Measurements from ENCODE around the gene TCEANC.
"Not testable (repeated sequence)": the region's sequence is repeated elsewhere in the genome, so short reads cannot be mapped to it uniquely, and the experiment has no call there.

TCEANC gene

DNA sequence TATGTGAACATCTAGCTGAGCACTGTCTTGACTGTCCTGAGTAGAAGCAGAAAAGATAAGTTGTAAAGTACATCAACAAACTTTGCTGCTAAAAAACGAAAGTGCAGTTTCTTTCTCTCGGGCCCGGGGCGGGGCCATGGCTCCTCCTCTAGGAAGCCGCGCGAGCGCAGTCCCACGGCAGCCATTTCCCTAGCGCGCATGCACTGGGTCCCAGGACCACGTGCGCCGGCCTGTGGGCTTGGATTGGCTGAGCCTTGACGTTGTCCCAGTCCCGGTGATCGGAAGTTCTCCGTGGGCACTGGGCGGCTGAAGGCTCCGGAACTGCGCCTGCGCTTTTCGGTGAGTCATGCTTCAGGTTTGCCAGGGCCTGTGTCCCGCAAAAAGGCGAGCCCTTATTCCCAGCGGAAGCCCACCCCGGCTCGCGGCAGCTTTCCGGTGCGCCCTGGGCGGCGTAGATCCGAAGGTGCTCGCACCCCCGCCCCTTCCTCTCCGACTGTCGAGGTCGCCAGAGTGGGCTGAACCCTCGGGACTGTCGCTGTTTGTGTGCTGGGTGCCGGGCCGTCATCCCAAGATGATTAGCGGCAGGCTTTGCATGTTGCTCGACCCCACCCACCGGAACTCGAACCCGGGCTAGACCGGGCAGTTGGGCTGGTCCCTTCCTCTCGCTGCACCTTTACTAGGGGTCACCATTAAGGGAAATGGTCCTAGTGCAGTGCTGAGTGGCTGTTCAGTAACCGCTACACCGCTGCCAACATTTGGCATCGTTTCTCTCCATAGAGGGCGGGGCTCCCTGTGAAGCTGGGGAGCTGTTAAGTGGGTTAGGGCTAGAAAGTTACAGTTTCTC lies at the start of gene TCEANC:
Gene TCEANC (plus strand): TSS at position 292 of the 844 bp plus-strand sequence. CDS start 9,368 bp downstream, outside the sequence.
- DNase-seq: peak; percentile 97

- no peak for DNase-seq
Measured at GRCh38 chrX:13605611-13606010, 47.3 kb upstream of the TCEANC start.

DNA sequence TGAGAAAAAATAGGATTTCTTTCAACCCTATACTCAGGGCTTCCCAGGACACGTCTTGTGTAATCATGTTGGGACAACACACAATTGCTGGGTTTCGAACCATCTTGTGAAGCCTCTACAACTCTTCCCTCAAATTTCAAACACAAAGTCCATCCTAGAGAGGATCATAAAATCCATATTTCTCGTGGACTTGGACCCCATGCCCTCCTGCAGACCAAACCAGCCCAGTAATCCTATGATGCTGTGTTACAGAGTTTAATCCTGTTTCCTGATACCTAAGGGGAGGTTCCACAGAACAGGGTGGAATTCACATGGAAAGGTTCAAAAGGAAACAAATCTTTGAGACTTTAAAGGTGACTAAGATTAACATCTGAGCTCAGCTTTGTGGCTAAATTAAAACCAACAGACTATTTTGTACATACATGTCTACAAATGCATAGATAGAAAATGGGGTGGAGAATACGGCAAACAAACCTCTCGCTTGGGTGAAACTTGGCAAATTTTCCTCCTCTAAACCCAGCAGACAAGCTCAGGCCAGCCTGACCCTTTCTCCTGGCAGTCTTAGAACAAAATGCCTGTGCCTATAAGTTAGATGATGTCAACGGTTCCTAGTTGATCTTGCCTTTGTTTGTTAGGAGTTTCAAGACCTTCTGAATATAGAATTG lies 45.5 kb upstream of the TCEANC start:
- no peak for DNase-seq

DNA sequence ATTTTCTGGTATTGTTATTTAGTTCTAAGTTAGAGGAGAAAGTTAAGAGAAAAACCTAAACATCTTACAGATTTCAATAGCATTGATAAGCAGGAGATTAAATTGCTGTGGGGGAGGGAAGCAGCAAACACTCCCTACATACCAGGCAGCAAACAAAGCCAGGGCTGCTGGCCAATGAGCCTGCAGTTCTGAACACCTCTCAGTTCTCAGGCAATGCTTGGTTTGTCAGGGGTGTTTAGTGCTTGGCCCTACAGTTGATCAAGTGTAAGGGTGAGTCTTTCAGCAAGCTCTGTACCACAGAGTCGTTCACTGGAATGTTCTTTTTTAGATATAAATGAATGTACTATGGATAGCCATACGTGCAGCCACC lies 45.0 kb upstream of the TCEANC start:
- DNase-seq: no peak

DNA sequence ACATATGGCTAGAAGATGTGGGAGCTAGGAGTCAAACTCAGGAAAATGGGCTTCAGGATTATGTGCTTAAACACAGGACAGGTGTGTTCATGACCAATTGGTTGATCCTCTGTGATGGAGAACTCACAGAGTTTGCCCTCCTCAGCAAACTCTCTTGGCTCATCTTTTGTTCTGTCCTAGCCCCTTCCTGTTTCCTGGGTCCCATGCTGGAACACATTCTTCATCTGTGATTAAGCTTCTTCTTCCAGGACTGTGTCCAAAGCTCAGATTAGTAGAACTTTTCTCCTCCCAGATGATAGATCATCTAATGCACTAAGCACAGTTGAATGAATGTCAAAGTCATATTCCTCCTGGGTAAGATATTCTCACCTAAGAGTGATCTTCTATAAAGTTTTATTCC lies 38.8 kb upstream of the TCEANC start:
- no peak for DNase-seq

- DNase-seq: no peak
Measured at GRCh38 chrX:13620207-13620606, 32.7 kb upstream of the TCEANC start.

- DNase-seq: no peak
Measured at GRCh38 chrX:13622401-13622964, 30.5 kb upstream of the TCEANC start.

- no peak for DNase-seq
Measured at GRCh38 chrX:13627306-13627705, 25.6 kb upstream of the TCEANC start.

DNA sequence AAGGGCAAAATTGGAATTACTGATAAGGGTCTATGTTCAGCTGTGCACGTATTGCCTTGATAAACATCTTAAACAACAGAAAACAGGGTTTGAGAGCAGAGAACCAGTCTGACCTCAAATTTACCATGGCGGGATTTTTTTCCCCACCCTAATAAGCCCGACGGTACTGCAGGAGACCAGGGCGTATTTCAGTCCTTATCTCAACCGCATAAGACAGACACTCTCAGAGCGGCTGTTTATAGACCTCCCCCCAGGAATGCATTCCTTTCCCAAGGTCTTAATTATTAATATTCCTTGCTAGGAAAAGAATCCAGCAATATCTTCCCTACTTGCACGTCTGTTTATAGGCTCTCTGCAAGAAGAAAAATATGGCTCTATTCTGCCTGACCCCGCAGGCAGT lies 15.7 kb upstream of the TCEANC start:
- DNase-seq: not testable (repeated sequence)

DNA sequence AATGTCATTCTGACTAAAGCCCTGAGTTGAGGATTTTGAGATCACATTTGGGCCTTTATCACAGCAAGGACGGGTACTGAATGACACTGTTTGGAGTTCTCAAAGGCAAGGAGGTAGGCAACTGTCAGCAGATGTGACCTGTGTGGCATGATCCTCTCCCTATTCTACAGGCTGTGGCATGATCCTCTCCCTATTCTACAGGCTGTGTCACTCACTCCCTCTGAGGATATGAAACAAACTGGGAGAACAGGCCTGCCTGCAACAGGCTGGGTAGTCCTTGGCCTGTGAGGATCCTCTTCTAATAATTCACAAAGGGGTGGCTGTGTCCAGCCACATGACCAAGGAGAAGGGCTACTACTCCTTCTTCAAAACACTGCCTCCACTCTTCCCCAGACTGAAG lies 14.9 kb upstream of the TCEANC start:
- no peak for DNase-seq

DNA sequence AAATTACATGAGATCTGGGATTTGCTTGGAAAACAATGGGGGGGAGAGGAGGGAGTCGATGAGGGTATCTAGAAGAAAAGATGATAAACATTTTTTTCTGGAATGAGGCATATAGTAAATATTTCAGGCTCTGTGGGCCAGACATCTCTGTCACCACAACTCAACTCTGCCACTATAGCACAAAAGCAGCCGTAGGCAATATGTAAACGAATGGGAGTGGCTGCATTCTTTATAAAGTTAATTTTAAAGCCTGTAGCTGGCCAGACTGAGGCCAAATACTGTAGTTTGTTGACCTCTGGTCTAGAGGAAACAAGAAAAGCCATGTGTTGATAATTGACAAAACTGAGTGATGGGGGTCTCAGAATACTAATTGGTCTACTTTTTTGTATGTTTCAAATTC lies 14.1 kb upstream of the TCEANC start:
- DNase-seq: no peak

GRCh38 chrX:13641684-13642083 lies 11.3 kb upstream of the TCEANC start:
- DNase-seq: not testable (repeated sequence)

- no peak for DNase-seq
Measured at GRCh38 chrX:13645464-13646153, 7.3 kb upstream of the TCEANC start.

GRCh38 chrX:13646154-13646549 lies 6.8 kb upstream of the TCEANC start:
- DNase-seq: peak; percentile 69

- DNase-seq: peak; percentile 87
Measured at GRCh38 chrX:13647709-13648212, 5.2 kb upstream of the TCEANC start.

DNA sequence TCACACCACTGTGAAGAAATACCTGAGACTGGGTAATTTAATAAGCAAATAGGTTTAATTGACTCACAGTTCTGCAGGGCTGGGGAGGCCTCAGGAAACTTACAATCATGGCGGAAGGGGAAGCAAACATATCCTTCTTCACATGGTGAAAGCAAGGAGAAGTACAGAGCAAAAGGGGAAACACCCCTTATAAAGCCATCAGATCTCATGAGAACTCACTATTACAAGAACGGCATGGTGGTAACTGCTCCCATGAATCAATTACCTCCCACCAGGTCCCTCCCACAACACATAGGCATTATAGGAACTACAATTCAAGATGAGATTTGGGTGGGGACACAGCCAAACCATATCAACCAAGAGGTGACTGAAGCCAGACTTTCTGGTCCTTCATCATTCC lies 4.6 kb upstream of the TCEANC start:
- DNase-seq: not testable (repeated sequence)

GRCh38 chrX:13649838-13650237 lies 3.1 kb upstream of the TCEANC start:
- DNase-seq: no peak

DNA sequence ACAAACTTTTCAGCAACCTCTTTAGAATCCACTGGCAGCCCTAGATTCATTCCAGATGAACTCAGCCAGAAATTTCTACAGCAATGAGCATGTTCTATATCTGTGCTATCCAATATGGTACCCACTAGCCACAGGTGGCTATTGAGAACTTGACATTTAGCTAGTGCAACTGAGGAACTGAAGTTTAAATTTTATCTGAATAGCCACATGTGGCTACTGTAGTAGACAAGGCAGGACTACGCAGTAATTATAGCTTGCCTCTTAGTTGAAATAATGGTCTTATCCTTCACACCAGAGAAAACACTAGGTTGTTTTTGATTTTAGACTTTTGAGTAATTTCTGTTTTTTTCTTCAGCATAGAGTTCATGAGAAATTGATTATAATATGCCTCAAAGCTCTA lies 2.6 kb upstream of the TCEANC start:
- no peak for DNase-seq

GRCh38 chrX:13651150-13651549 lies 1.8 kb upstream of the TCEANC start:
- DNase-seq: no peak

DNA sequence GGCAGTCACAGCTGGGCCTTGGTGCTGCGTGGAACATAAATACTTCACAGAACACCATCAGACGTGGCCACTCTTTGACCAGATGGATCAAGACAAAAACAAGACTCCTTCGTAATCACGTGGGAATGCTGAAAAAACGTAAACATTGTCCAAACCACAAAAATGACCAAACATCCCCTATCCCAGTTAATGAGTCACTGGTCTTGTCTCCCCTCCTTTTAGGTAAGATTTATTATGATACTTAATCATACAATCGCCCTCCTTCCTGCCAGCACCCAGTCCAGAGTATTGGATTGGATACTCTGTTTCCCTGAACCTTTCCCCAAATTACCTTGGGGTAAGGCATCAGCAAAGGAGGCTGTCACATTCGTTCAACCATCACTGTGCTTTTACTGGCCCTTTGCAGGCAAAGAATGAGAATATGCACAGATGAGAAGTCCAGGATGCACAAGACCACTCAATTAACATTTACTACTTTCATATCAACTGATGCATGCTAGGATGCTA lies 601 bp upstream of the TCEANC start:
- DNase-seq: no peak

GRCh38 chrX:13654116-13654515 lies 1.2 kb downstream of the TCEANC start:
- no peak for DNase-seq

DNA sequence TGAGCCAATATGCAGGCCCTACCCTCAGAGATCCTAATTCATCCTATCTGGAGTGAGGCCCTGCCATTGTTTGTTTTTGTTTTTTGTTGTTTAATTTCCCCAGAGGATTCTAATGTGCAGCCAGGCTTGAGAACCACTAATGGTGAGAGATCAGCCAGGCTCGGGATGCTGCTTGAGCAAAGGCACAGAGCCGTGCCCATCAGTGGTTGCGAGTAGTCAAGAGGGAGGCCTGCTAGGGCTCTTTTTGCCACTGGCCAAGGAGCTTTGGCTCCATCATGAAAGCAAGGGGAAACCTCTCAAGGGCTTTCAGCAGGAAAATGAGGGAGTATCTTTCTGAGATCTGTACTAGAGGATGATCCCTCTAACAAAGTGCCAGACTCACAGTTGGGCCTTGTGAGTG lies 2.7 kb downstream of the TCEANC start:
- no peak for DNase-seq

DNA sequence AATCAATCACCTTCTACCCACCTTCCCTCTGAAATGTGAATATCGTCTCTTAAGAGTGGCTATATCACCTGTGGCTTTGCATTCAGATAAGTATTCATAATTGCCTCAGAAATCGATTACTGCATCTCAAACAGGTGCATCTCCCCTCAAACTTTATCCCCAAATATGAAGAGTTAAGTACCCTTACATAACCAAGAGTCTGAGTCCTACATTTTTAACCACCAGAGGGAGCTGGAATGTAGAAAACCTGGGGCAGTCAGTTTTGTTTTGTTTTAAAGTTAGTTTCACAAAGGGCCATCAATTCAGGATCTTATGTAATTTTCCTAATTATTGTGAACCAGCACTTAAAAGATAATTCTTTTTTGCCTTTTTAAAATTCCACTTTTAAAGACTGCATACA lies 5.7 kb downstream of the TCEANC start:
- no peak for DNase-seq
